ENCODE data around the gene RYR2.

- TF ChIP-seq ZFP36 (IDR thresholded peaks at IDR 0.05; ENCODE audit: low read depth, low read length, partially characterized antibody): no peak
- no peak for TF ChIP-seq ZNF311 (CRISPR knock-in tag; IDR thresholded peaks at IDR 0.05)
- no peak for TF ChIP-seq MLX (CRISPR knock-in tag; conservative IDR thresholded peaks at IDR 0.05)
- TF ChIP-seq POLR2A (conservative IDR thresholded peaks at IDR 0.05): no peak
- no peak for TF ChIP-seq PTTG1 (tag; IDR thresholded peaks at IDR 0.05; ENCODE audit: low read depth)
- no peak for TF ChIP-seq GATAD2B (IDR thresholded peaks at IDR 0.05; ENCODE audit: borderline replicate concordance)
- TF ChIP-seq BDP1 (IDR thresholded peaks at IDR 0.05; ENCODE audit: insufficient read depth, insufficient read length): no peak
- no peak for TF ChIP-seq PKNOX1 (IDR thresholded peaks at IDR 0.05)
- no peak for TF ChIP-seq ZNF589 (CRISPR knock-in tag; IDR thresholded peaks at IDR 0.05; ENCODE audit: low read depth)
- TF ChIP-seq E2F4 (CRISPR knock-in tag; IDR thresholded peaks at IDR 0.05; ENCODE audit: low read depth): no peak
- TF ChIP-seq E2F5 (CRISPR knock-in tag; IDR thresholded peaks at IDR 0.05): no peak
- TF ChIP-seq CTCF (IDR thresholded peaks at IDR 0.05 in 2 of 3, conservative IDR thresholded peaks at IDR 0.05 in 1 of 3; ENCODE audit: insufficient read depth in 2 of 3, low read depth in 1 of 3, low read length in 3 of 3): no peak
Observed at GRCh38 chr1:237834461-237834860, 792.5 kb downstream of the RYR2 start.
